Measurements from ENCODE around the gene TOMM70.

GRCh38 chr3:100396967-100397366 lies 3.9 kb downstream of the TOMM70 start:
- TF ChIP-seq, protein P1, sequence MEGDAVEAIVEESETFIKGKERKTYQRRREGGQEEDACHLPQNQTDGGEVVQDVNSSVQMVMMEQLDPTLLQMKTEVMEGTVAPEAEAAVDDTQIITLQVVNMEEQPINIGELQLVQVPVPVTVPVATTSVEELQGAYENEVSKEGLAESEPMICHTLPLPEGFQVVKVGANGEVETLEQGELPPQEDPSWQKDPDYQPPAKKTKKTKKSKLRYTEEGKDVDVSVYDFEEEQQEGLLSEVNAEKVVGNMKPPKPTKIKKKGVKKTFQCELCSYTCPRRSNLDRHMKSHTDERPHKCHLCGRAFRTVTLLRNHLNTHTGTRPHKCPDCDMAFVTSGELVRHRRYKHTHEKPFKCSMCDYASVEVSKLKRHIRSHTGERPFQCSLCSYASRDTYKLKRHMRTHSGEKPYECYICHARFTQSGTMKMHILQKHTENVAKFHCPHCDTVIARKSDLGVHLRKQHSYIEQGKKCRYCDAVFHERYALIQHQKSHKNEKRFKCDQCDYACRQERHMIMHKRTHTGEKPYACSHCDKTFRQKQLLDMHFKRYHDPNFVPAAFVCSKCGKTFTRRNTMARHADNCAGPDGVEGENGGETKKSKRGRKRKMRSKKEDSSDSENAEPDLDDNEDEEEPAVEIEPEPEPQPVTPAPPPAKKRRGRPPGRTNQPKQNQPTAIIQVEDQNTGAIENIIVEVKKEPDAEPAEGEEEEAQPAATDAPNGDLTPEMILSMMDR (IDR thresholded peaks at IDR 0.05; ENCODE audit: insufficient read depth, low read length, poor library complexity, severe bottlenecking), result no peak
- no peak for TF ChIP-seq EZH2phosphoT487 (conservative IDR thresholded peaks at IDR 0.05; ENCODE audit: low read length)

Measured in SU-DHL-6 (cell line).